ENCODE data around the gene RIN2.

DNA sequence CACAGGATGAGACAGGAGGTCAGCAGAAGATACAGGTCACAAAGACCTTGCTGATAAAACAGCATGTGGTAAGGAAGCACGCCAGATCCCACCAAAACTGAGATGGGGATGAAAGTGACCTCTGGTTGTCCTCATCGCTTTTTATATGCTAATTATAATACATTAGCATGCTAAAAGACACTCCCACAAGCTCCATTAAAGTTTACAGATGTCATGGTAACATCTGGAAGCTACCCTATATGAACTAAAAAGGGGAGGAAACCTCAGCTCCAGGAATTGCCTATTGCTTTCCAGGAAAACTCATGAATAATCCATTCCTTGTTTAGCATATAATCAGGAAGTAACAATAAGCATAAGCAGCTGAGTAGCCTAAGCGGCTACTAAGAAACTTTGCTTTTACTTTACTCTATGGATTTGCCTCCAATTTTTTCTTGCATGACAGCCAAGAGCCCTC is 8.4 kb upstream of the RIN2 start:
- TF ChIP-seq POLR2A (IDR thresholded peaks at IDR 0.05) (no peak), CTCF (IDR thresholded peaks at IDR 0.05) (no peak)

All from thyroid gland (tissue), 4 donors.